ENCODE results near the gene ALS2. TPM values are rescaled to one million over a fixed set of nuclear protein-coding genes. Genes with fewer than 3 reads are reported as not detected.
A peak's percentile ranks its signal among the peaks of the same experiment; 100 is the strongest.
"Not testable (repeated sequence)": the region's sequence is repeated elsewhere in the genome, so short reads cannot be mapped to it uniquely, and the experiment has no call there.

ALS2 gene
- total RNA-seq, 1 donor from 2014 or later, result 20.5 TPM

GRCh38 chr2:201678401-201678800, 102.3 kb downstream of the ALS2 start:
- no peak for DNase-seq (ENCODE audit: low read depth in 2 of 2)

GRCh38 chr2:201675454-201675853, 105.3 kb downstream of the ALS2 start:
- no peak for DNase-seq (ENCODE audit: low read depth in 2 of 2)

- DNase-seq (ENCODE audit: low read depth in 2 of 2), result no peak
Observed at GRCh38 chr2:201674794-201675193, 105.9 kb downstream of the ALS2 start.

GRCh38 chr2:201674298-201674697, 106.4 kb downstream of the ALS2 start:
- no peak for DNase-seq (ENCODE audit: low read depth in 2 of 2)

GRCh38 chr2:201673546-201673945, 107.2 kb downstream of the ALS2 start:
- no peak for DNase-seq (ENCODE audit: low read depth in 2 of 2)

GRCh38 chr2:201671205-201671604, 109.5 kb downstream of the ALS2 start:
- DNase-seq (ENCODE audit: low read depth in 2 of 2), result not testable (repeated sequence)

GRCh38 chr2:201669865-201670264, 110.9 kb downstream of the ALS2 start:
- DNase-seq (ENCODE audit: low read depth in 2 of 2), result no peak

GRCh38 chr2:201668402-201668910, 112.3 kb downstream of the ALS2 start:
- DNase-seq (ENCODE audit: low read depth in 2 of 2), result no peak

GRCh38 chr2:201664334-201664733, 116.4 kb downstream of the ALS2 start:
- DNase-seq (ENCODE audit: low read depth in 2 of 2), result no peak

GRCh38 chr2:201661366-201661765, 119.4 kb downstream of the ALS2 start:
- no peak for DNase-seq (ENCODE audit: low read depth in 2 of 2)

- DNase-seq (ENCODE audit: low read depth in 2 of 2), result no peak
Observed at GRCh38 chr2:201660293-201660895, 120.3 kb downstream of the ALS2 start.

- no peak for DNase-seq (ENCODE audit: low read depth in 2 of 2)
Observed at GRCh38 chr2:201656740-201657139, 124.0 kb downstream of the ALS2 start.

GRCh38 chr2:201656102-201656501, 124.6 kb downstream of the ALS2 start:
- DNase-seq (ENCODE audit: low read depth in 2 of 2), result no peak

GRCh38 chr2:201654616-201655384, 125.9 kb downstream of the ALS2 start:
- peak in 1 of 2 donors; percentile 79 for DNase-seq (ENCODE audit: low read depth in 2 of 2)

- DNase-seq (ENCODE audit: low read depth in 2 of 2), result no peak
Observed at GRCh38 chr2:201653221-201653620, 127.5 kb downstream of the ALS2 start.

Other genes starting within 250 kb of the ALS2 start
- gene TMEM237, start 137.4 kb downstream of the ALS2 start, total RNA-seq, result 18.9 and 23.6 TPM in 2 replicates
- 0.76 and 1.5 TPM in 2 replicates for gene MPP4, start 82.3 kb downstream of the ALS2 start, total RNA-seq
- not detected in 2 replicates for gene CDK15, start 25.6 kb upstream of the ALS2 start, total RNA-seq

Measured in dermis microvascular lymphatic vessel endothelial cell (primary cell).